ENCODE results near the gene MASP2. TPM values are rescaled to one million over a fixed set of nuclear protein-coding genes. Genes with fewer than 3 reads are reported as not detected.
A peak's percentile ranks its signal among the peaks of the same experiment; 100 is the strongest.

The MASP2 gene
- total and polyA plus RNA-seq, 9 of the 15 experiments (the other 6 are each of a cell fraction or from before 2014, with no cell fraction given), result 0.01 to 0.23 (median 0.06) TPM; not detected in 3

- no peak for TF ChIP-seq SMARCA4 (IDR thresholded peaks at IDR 0.05)
- no peak for TF ChIP-seq HDGF (IDR thresholded peaks at IDR 0.05)
- TF ChIP-seq RFX5 (IDR thresholded peaks at IDR 0.05; ENCODE audit: low read depth, low read length), result no peak
- peak; percentile 84 for TF ChIP-seq CXXC5 (CRISPR knock-in tag; IDR thresholded peaks at IDR 0.05)
- TF ChIP-seq, protein P1, sequence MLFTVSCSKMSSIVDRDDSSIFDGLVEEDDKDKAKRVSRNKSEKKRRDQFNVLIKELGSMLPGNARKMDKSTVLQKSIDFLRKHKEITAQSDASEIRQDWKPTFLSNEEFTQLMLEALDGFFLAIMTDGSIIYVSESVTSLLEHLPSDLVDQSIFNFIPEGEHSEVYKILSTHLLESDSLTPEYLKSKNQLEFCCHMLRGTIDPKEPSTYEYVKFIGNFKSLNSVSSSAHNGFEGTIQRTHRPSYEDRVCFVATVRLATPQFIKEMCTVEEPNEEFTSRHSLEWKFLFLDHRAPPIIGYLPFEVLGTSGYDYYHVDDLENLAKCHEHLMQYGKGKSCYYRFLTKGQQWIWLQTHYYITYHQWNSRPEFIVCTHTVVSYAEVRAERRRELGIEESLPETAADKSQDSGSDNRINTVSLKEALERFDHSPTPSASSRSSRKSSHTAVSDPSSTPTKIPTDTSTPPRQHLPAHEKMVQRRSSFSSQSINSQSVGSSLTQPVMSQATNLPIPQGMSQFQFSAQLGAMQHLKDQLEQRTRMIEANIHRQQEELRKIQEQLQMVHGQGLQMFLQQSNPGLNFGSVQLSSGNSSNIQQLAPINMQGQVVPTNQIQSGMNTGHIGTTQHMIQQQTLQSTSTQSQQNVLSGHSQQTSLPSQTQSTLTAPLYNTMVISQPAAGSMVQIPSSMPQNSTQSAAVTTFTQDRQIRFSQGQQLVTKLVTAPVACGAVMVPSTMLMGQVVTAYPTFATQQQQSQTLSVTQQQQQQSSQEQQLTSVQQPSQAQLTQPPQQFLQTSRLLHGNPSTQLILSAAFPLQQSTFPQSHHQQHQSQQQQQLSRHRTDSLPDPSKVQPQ (CRISPR knock-in tag; IDR thresholded peaks at IDR 0.05; ENCODE audit: borderline replicate concordance), result no peak
- TF ChIP-seq TGIF2 (CRISPR knock-in tag; IDR thresholded peaks at IDR 0.05), result peak; percentile 95
- peak; percentile 90 to 96 for TF ChIP-seq MAZ (CRISPR knock-in tag; conservative IDR thresholded peaks at IDR 0.05 in 1 of 2, IDR thresholded peaks at IDR 0.05 in 1 of 2)
- peak; percentile 95 for TF ChIP-seq CHD2 (IDR thresholded peaks at IDR 0.05; ENCODE audit: low read depth, low read length)
- no peak for TF ChIP-seq ZNF75A (CRISPR knock-in tag; IDR thresholded peaks at IDR 0.05)
- TF ChIP-seq MIER1 (IDR thresholded peaks at IDR 0.05; ENCODE audit: low read depth), result peak; percentile 82
- TF ChIP-seq XRCC5 (IDR thresholded peaks at IDR 0.05; ENCODE audit: low read depth, low read length), result peak; percentile 87
- TF ChIP-seq, protein P2, sequence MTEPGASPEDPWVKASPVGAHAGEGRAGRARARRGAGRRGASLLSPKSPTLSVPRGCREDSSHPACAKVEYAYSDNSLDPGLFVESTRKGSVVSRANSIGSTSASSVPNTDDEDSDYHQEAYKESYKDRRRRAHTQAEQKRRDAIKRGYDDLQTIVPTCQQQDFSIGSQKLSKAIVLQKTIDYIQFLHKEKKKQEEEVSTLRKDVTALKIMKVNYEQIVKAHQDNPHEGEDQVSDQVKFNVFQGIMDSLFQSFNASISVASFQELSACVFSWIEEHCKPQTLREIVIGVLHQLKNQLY (CRISPR knock-in tag; conservative IDR thresholded peaks at IDR 0.05), result peak in 1 of 2 experiments; percentile 84; a peak in 2 of 4 replicates
- peak; percentile 99 for TF ChIP-seq NFRKB (IDR thresholded peaks at IDR 0.05; ENCODE audit: low read depth)
- 0 out of 2 replicates have a peak, but pooled peaks have one; percentile 41 for TF ChIP-seq TEAD4 (IDR thresholded peaks at IDR 0.05; ENCODE audit: low read length)
- TF ChIP-seq TEAD4 (CRISPR knock-in tag; IDR thresholded peaks at IDR 0.05; ENCODE audit: borderline replicate concordance), result peak; percentile 97
- no peak for TF ChIP-seq NBN (IDR thresholded peaks at IDR 0.05; ENCODE audit: low read depth)
- TF ChIP-seq, protein P3, sequence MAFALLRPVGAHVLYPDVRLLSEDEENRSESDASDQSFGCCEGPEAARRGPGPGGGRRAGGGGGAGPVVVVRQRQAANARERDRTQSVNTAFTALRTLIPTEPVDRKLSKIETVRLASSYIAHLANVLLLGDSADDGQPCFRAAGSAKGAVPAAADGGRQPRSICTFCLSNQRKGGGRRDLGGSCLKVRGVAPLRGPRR (CRISPR knock-in tag; IDR thresholded peaks at IDR 0.05), result peak; percentile 48; the same call in 1 of the 2 replicates
- TF ChIP-seq WHSC1 (IDR thresholded peaks at IDR 0.05; ENCODE audit: low read length), result no peak
- TF ChIP-seq HOMEZ (CRISPR knock-in tag; IDR thresholded peaks at IDR 0.05), result no peak
- peak; percentile 88 for TF ChIP-seq PRPF4 (IDR thresholded peaks at IDR 0.05; ENCODE audit: insufficient read depth, low read depth, low read length, poor library complexity, severe bottlenecking)
These were observed 34.5 kb downstream of the MASP2 start, which contains the start of gene TARDBP (continued) for GRCh38 chr1:11012260-11013159.
